WTC11 (cell line): ENCODE data around the gene MANSC1. TPM values are rescaled to one million over a fixed set of nuclear protein-coding genes. Genes with fewer than 3 reads are reported as not detected.
A peak's percentile ranks its signal among the peaks of the same experiment; 100 is the strongest.

ENCODE experiments used
- ATAC-seq: fragments of 200-7000 bp; cut with Tn5 transposase; 2 replicates; pipeline ENCODE4 v1.10.0; 2021; ENCODE audit warnings: mild to moderate bottlenecking, moderate library complexity
- CTCF ChIA-PET: fragments of 300-600 bp; sonication (Branson Sonifier 250); formaldehyde crosslinking; loops from one replicate; lab custom pipeline; 2021; ENCODE audit warnings: antibody characterized with exemption; lab: Charles Lee
- POLR2A ChIA-PET: fragments of 350-600 bp; sonication (Branson Sonifier 250); formaldehyde crosslinking; loops from one replicate; lab custom pipeline; 2021; ENCODE audit warnings: antibody characterized with exemption; lab: Charles Lee
- DNase-seq: peaks from one replicate; pipeline ENCODE4 v3.0.0; 2021; ENCODE audit warnings: low spot score
- H3K27ac Mint-ChIP-seq: 2 replicates; pipeline ENCODE4 v1.8.0; 2021; ENCODE audit warnings: mixed read lengths
- H3K27me3 Mint-ChIP-seq: 2 replicates; pipeline ENCODE4 v1.8.0; 2021; ENCODE audit warnings: low read depth, mild to moderate bottlenecking, moderate library complexity, mixed read lengths
- H3K36me3 Mint-ChIP-seq: 2 replicates; pipeline ENCODE4 v1.8.0; 2021; ENCODE audit warnings: mixed read lengths
- H3K4me1 Mint-ChIP-seq: 2 replicates; pipeline ENCODE4 v1.8.0; 2022; ENCODE audit warnings: mixed read lengths
- H3K4me3 Mint-ChIP-seq: 2 replicates; pipeline ENCODE4 v1.8.0; 2021; ENCODE audit warnings: mild to moderate bottlenecking, moderate library complexity, mixed read lengths
- H3K9me3 Mint-ChIP-seq: 2 replicates; pipeline ENCODE4 v1.8.0; 2021; ENCODE audit warnings: mixed read lengths
- ARID4B ChIP-seq: sonication (generic); formaldehyde crosslinking; IDR thresholded peaks from 2 replicates; pipeline ENCODE4 v1.8.0; 2023; ENCODE audit warnings: missing genetic modification reagents, mild to moderate bottlenecking, borderline replicate concordance
- ATF6 ChIP-seq: sonication (generic); formaldehyde crosslinking; IDR thresholded peaks from 2 replicates; pipeline ENCODE4 v1.8.1; 2023; ENCODE audit warnings: mild to moderate bottlenecking, missing genetic modification reagents
- CBFB ChIP-seq: sonication (generic); formaldehyde crosslinking; IDR thresholded peaks from 2 replicates; pipeline ENCODE4 v1.8.1; 2022; ENCODE audit warnings: mild to moderate bottlenecking, low read depth, missing genetic modification reagents
- E2F1 ChIP-seq: sonication (generic); formaldehyde crosslinking; IDR thresholded peaks from 2 replicates; pipeline ENCODE4 v1.8.0; 2022; ENCODE audit warnings: mild to moderate bottlenecking, missing genetic modification reagents
- E2F5 ChIP-seq: sonication (generic); formaldehyde crosslinking; IDR thresholded peaks from 2 replicates; pipeline ENCODE4 v1.8.1; 2022; ENCODE audit warnings: mild to moderate bottlenecking, moderate library complexity, missing genetic modification reagents
- EMX1 ChIP-seq: fragments of 250-450 bp; sonication (Bioruptor Pico); IDR thresholded peaks from 2 replicates; pipeline ENCODE4 v1.8.0; 2021; ENCODE audit warnings: mild to moderate bottlenecking
- ESRRA ChIP-seq: sonication (generic); formaldehyde crosslinking; IDR thresholded peaks from 2 replicates; pipeline ENCODE4 v1.8.1; 2022; ENCODE audit warnings: mild to moderate bottlenecking, missing genetic modification reagents, borderline replicate concordance
- JAZF1 ChIP-seq: fragments of 250-450 bp; sonication (Bioruptor Pico); IDR thresholded peaks from 2 replicates; pipeline ENCODE4 v1.9.0; 2021; ENCODE audit warnings: moderate library complexity, mild to moderate bottlenecking, inconsistent platforms
- MAX ChIP-seq: sonication (generic); formaldehyde crosslinking; IDR thresholded peaks from 2 replicates; pipeline ENCODE4 v1.8.0; 2022; ENCODE audit warnings: mild to moderate bottlenecking, missing genetic modification reagents
- PRDM15 ChIP-seq: sonication (generic); formaldehyde crosslinking; IDR thresholded peaks from 2 replicates; pipeline ENCODE4 v1.8.0; 2022; ENCODE audit warnings: missing genetic modification reagents
- SMAD4 ChIP-seq: sonication (generic); formaldehyde crosslinking; IDR thresholded peaks from 2 replicates; pipeline ENCODE4 v1.8.0; 2022; ENCODE audit warnings: mild to moderate bottlenecking, missing genetic modification reagents
- SP1 ChIP-seq: sonication (generic); formaldehyde crosslinking; conservative IDR thresholded peaks from 2 replicates; pipeline ENCODE4 v1.8.1; 2022; ENCODE audit warnings: missing genetic modification reagents
- TEAD1 ChIP-seq: sonication (generic); formaldehyde crosslinking; IDR thresholded peaks from 2 replicates; pipeline ENCODE4 v1.8.0; 2022; ENCODE audit warnings: mild to moderate bottlenecking, missing genetic modification reagents
- ZBTB43 ChIP-seq: sonication (generic); formaldehyde crosslinking; IDR thresholded peaks from 2 replicates; pipeline ENCODE4 v1.8.1; 2023; ENCODE audit warnings: mild to moderate bottlenecking, missing genetic modification reagents
- ZNF396 ChIP-seq: fragments of 250-450 bp; sonication (Bioruptor Pico); IDR thresholded peaks from 2 replicates; pipeline ENCODE4 v1.8.0; 2021; ENCODE audit warnings: mild to moderate bottlenecking, moderate library complexity, borderline replicate concordance
- ZNF512 ChIP-seq: sonication (generic); formaldehyde crosslinking; IDR thresholded peaks from 2 replicates; pipeline ENCODE4 v1.8.1; 2022; ENCODE audit warnings: missing genetic modification reagents, borderline replicate concordance
- total RNA-seq: library from RNA; stranded (reverse); gene quantifications from 3 replicates; pipeline ENCODE4 v1.2.3, GENCODE V29; 2021

The MANSC1 gene
- total RNA-seq, 1 experiment from 2014 or later = 6.8 TPM

- peaks cover 28% of the 10 kb centered on the region for H3K4me1 Mint-ChIP-seq
- ChIA-PET CTCF (interaction anchor here (0.6 kb wide), 1 partner anchor 413 kb away, joined by 3 read pairs; no protein-coding TSS in a partner anchor), POLR2A (no interaction called here)
- H3K27me3 Mint-ChIP-seq = no peaks in the 10 kb centered on the region
- no peak overlapping the region for H3K4me3 Mint-ChIP-seq
- H3K27ac Mint-ChIP-seq = no peak overlapping the region
- DNase-seq = no peak
- no peaks in the 10 kb centered on the region for H3K9me3 Mint-ChIP-seq
- H3K36me3 Mint-ChIP-seq = no peaks in the 10 kb centered on the region
- ATAC-seq = no peak
- no peak for TF ChIP-seq ZNF396 (CRISPR knock-in tag)
- TF ChIP-seq E2F5 = no peak
- no peak for TF ChIP-seq E2F1 (CRISPR knock-in tag)
- TF ChIP-seq JAZF1 (CRISPR knock-in tag) = no peak
- no peak for TF ChIP-seq ZBTB43 (CRISPR knock-in tag)
- TF ChIP-seq MAX = no peak
- TF ChIP-seq CBFB (CRISPR knock-in tag) = no peak
- no peak for TF ChIP-seq ZNF512
- no peak for TF ChIP-seq ARID4B (CRISPR knock-in tag)
- no peak for TF ChIP-seq SP1
- TF ChIP-seq TEAD1 = no peak
- TF ChIP-seq EMX1 (CRISPR knock-in tag) = no peak
- TF ChIP-seq, all 79 proteins: peak for 0
These were observed 52.7 kb downstream of the MANSC1 start for GRCh38 chr12:12297201-12297830.

- no peaks in the 10 kb centered on the region for H3K27me3 Mint-ChIP-seq
- no peaks in the 10 kb centered on the region for H3K9me3 Mint-ChIP-seq
- ATAC-seq = peak; percentile 91
- DNase-seq = peak; percentile 30
- POLR2A ChIA-PET = no interaction called here
- peak overlapping the region; percentile 59; the same call in 1 of the 2 replicates for H3K27ac Mint-ChIP-seq
- CTCF ChIA-PET = no interaction called here
- peaks cover 34% of the 10 kb centered on the region for H3K4me1 Mint-ChIP-seq
- no peaks in the 10 kb centered on the region for H3K36me3 Mint-ChIP-seq
- no peak overlapping the region for H3K4me3 Mint-ChIP-seq
- no peak for TF ChIP-seq PRDM15 (CRISPR knock-in tag)
- TF ChIP-seq SMAD4 (CRISPR knock-in tag) = no peak
- TF ChIP-seq ESRRA = no peak
- TF ChIP-seq ATF6 (CRISPR knock-in tag) = no peak
These were observed 55.6 kb downstream of the MANSC1 start for GRCh38 chr12:12294215-12295005.
